SK-N-SH (cell line): ENCODE results near the gene LDHA. TPM values are rescaled to one million over a fixed set of nuclear protein-coding genes. Genes with fewer than 3 reads are reported as not detected.

Source experiments
- CTCF ChIA-PET: fragments of 300-600, 350-600 bp; formaldehyde crosslinking; extraction: SDS; loops from one replicate; lab custom pipeline; 2021; lab: Yijun Ruan, JAX
- POLR2A ChIA-PET: fragments of 350-600 bp; sonication (Branson Sonifier 250); formaldehyde crosslinking; extraction: SDS; loops from one replicate; lab custom pipeline; 2020; ENCODE audit warnings: antibody characterized with exemption, inconsistent platforms; lab: Yijun Ruan, JAX
- DNase-seq: peaks from one replicate; pipeline ENCODE4 v3.0.0; 2012
- H2AFZ ChIP-seq: fragments of 200-600 bp; sonication (generic); 2 replicates; pipeline ENCODE4 v1.8.1; 2016; ENCODE audit warnings: antibody characterized with exemption, mild to moderate bottlenecking, low read depth
- H3F3A ChIP-seq: fragments of 200-600 bp; sonication (generic); replicated peaks from 2 replicates; pipeline ENCODE3; 2016; ENCODE audit warnings: antibody characterized with exemption, mild to moderate bottlenecking; ENCODE audit not compliant: insufficient read depth
- H3K27ac ChIP-seq, 2 experiments: fragments of 200-500 bp in 1 of 2; fragments of 200-600 bp in 1 of 2; sonication (Bioruptor generic) in 1 of 2; sonication (generic), shearing (Covaris generic) in 1 of 2; 2 replicates each; pipeline versions ENCODE4 v1.5.1 to v1.6.1; 2014 to 2016; ENCODE audit warnings: low read depth in 2 of 2, inconsistent platforms in 1 of 2, low read length in 1 of 2, mild to moderate bottlenecking in 1 of 2, mixed read lengths in 1 of 2
- H3K27me3 ChIP-seq: fragments of 200-600 bp; sonication (generic), shearing (Covaris generic); 2 replicates; pipeline ENCODE4 v1.6.1; 2016; ENCODE audit warnings: mixed run types; ENCODE audit not compliant: insufficient read depth
- H3K36me3 ChIP-seq, 2 experiments: fragments of 200-500 bp in 1 of 2; fragments of 200-600 bp in 1 of 2; sonication (Bioruptor generic) in 1 of 2; sonication (generic) in 1 of 2; replicated peaks in 1 of 2; 2 replicates each; pipeline versions ENCODE3 to v1.5.1; 2014 to 2016; ENCODE audit warnings: low read length in 1 of 2, mild to moderate bottlenecking in 1 of 2; ENCODE audit not compliant: insufficient read depth in 2 of 2, control insufficient read depth in 1 of 2
- H3K4me1 ChIP-seq, 2 experiments: fragments of 200-500 bp in 1 of 2; fragments of 200-600 bp in 1 of 2; sonication (Bioruptor generic) in 1 of 2; sonication (generic), shearing (Covaris generic) in 1 of 2; 2 replicates each; pipeline versions ENCODE4 v1.5.1 to v1.6.1; 2014 to 2016; ENCODE audit warnings: low read depth in 1 of 2, low read length in 1 of 2, mixed run types in 1 of 2; ENCODE audit not compliant: insufficient read depth in 2 of 2, control insufficient read depth in 1 of 2
- H3K4me2 ChIP-seq: fragments of 200-600 bp; sonication (generic), shearing (Covaris generic); 2 replicates; pipeline ENCODE4 v1.6.1; 2017; ENCODE audit warnings: mixed run types
- H3K4me3 ChIP-seq, 2 experiments: fragments of 200-500 bp in 1 of 2; fragments of 200-600 bp in 1 of 2; sonication (Bioruptor generic) in 1 of 2; sonication (generic), shearing (Covaris generic) in 1 of 2; 2 replicates each; pipeline versions ENCODE4 v1.5.1 to v1.8.1; 2014 to 2016; ENCODE audit warnings: low read depth in 2 of 2, inconsistent platforms in 1 of 2, low read length in 1 of 2, mild to moderate bottlenecking in 1 of 2, mixed read lengths in 1 of 2, moderate library complexity in 1 of 2
- H3K79me2 ChIP-seq: fragments of 200-600 bp; sonication (generic); 2 replicates; pipeline ENCODE4 v1.8.1; 2017; ENCODE audit warnings: mild to moderate bottlenecking; ENCODE audit not compliant: insufficient read depth
- H3K9ac ChIP-seq: fragments of 200-600 bp; sonication (generic); 2 replicates; pipeline ENCODE4 v1.6.1; 2017; ENCODE audit warnings: mixed run types
- H3K9me2 ChIP-seq: fragments of 200-600 bp; sonication (generic); 2 replicates; pipeline ENCODE4 v1.6.1; 2017; ENCODE audit warnings: mixed run types
- H3K9me3 ChIP-seq: fragments of 200-600 bp; sonication (generic); 2 replicates; pipeline ENCODE4 v1.6.1; 2017; ENCODE audit warnings: mixed run types, mild to moderate bottlenecking, moderate library complexity
- H4K20me1 ChIP-seq: fragments of 200-600 bp; sonication (generic); 2 replicates; pipeline ENCODE4 v1.6.1; 2017; ENCODE audit warnings: mild to moderate bottlenecking, mixed run types; ENCODE audit not compliant: insufficient read depth
- EZH2phosphoT487 ChIP-seq: fragments of 200-600 bp; sonication (generic); IDR thresholded peaks from 2 replicates; pipeline ENCODE4 v1.6.1; 2017; ENCODE audit warnings: low read depth, mixed run types, mild to moderate bottlenecking, antibody characterized with exemption, moderate library complexity, borderline replicate concordance
- FOSL2 ChIP-seq: IDR thresholded peaks from 2 replicates; pipeline ENCODE4 v1.4.0; 2012; ENCODE audit warnings: low read depth, mild to moderate bottlenecking, moderate library complexity, borderline replicate concordance
- FOXJ3 ChIP-seq: sonication (generic); formaldehyde crosslinking; IDR thresholded peaks from 2 replicates; pipeline ENCODE4 v1.5.1; 2020; ENCODE audit warnings: mild to moderate bottlenecking, missing genetic modification reagents
- GATA2 ChIP-seq: sonication (generic); formaldehyde crosslinking; IDR thresholded peaks from 2 replicates; pipeline ENCODE4 v1.5.0; 2020; ENCODE audit warnings: mild to moderate bottlenecking, missing genetic modification reagents
- JUND ChIP-seq: IDR thresholded peaks from 2 replicates; pipeline ENCODE4 v1.4.0; 2012
- NRF1 ChIP-seq: IDR thresholded peaks from 2 replicates; pipeline ENCODE4 v1.6.1; 2012; ENCODE audit warnings: low read depth, mild to moderate bottlenecking, low read length
- RAD21 ChIP-seq: IDR thresholded peaks from 2 replicates; pipeline ENCODE4 v1.6.1; 2012; ENCODE audit warnings: mild to moderate bottlenecking, low read length
- SIN3A ChIP-seq: IDR thresholded peaks from 2 replicates; pipeline ENCODE4 v1.6.1; 2012; ENCODE audit warnings: low read depth, mild to moderate bottlenecking, low read length, moderate library complexity, borderline replicate concordance
- SMC3 ChIP-seq: IDR thresholded peaks from 2 replicates; pipeline ENCODE4 v1.6.1; 2012; ENCODE audit warnings: low read depth, low read length, improper control_type of control experiment
- TAF1 ChIP-seq: IDR thresholded peaks from 2 replicates; pipeline ENCODE4 v1.6.1; 2012; ENCODE audit warnings: low read depth, mild to moderate bottlenecking, low read length, moderate library complexity, borderline replicate concordance
- TCF12 ChIP-seq: IDR thresholded peaks from 2 replicates; pipeline ENCODE4 v1.4.0; 2012
- TEAD4 ChIP-seq: IDR thresholded peaks from 2 replicates; pipeline ENCODE4 v1.4.0; 2012; ENCODE audit warnings: mild to moderate bottlenecking, borderline replicate concordance; ENCODE audit not compliant: insufficient read depth
- YY1 ChIP-seq: IDR thresholded peaks from 2 replicates; pipeline ENCODE4 v1.4.0; 2012; ENCODE audit warnings: low read depth, mild to moderate bottlenecking
- WGBS: methylation state at CpG from one replicate; pipeline ENCODE4 v1.1.6; 2017; ENCODE audit warnings: low lambda C conversion rate; 5-methylcytosine and 5-hydroxymethylcytosine counted together
- polyA plus RNA-seq, 3 experiments: library from polyadenylated mRNA; depleted of rRNA; stranded (reverse); fragments of >200 nt; gene quantifications; 2 replicates each; pipeline ENCODE4 v1.2.3, GENCODE V29; 2012
- TF ChIP-seq, protein P1 (sequence below): fragments of 150-350 bp; IDR thresholded peaks from 2 replicates; pipeline ENCODE4 v1.6.1; 2017; ENCODE audit warnings: antibody characterized with exemption, low read length, low read depth, borderline replicate concordance
- TF ChIP-seq, protein P2 (sequence below): fragments of 150-350 bp; IDR thresholded peaks from 2 replicates; pipeline ENCODE4 v1.6.1; 2016; ENCODE audit warnings: mild to moderate bottlenecking, low read depth, low read length
- TF ChIP-seq, protein P3 (sequence below): IDR thresholded peaks from 2 replicates; pipeline ENCODE4; 2012

The LDHA gene
- polyA plus RNA-seq, 1 of the 3 experiments (the other 2 are of a cell fraction) = 524 TPM

DNA sequence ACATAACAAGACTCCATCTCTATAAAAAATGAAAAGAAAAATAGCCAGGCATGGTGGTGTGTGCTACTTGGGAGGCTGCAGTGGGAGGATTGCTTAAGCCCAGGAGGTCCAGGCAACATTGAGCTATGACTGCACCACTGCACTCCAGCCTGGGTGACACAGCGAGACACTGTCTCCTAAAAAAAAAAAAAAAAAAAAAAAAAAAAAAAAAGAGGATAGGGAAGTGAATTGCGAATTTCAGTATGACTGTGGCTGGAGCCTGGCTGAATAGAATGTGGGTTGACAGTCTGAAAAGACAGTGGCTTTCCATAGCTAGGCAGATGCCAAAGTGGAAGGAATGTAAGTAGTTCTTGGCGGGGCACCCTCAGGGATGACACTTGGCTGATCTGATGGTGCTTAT, 54.9 kb downstream of the LDHA start:
- TF ChIP-seq EZH2phosphoT487 (no peak), SMC3 (no peak)
- WGBS = 71% methylated on average over 3 of the region's 3 CpGs
- Histone ChIP-seq H3K4me3 (no peak overlapping the region), H3K79me2 (no peaks in the 10 kb centered on the region), H3K4me1 (no peaks in the 10 kb centered on the region), H3K9ac (no peak overlapping the region), H4K20me1 (no peaks in the 10 kb centered on the region), H2AFZ (no peak overlapping the region), H3K9me2 (no peaks in the 10 kb centered on the region), H3K4me2 (no peak overlapping the region), H3K36me3 (no peaks in the 10 kb centered on the region), H3K27ac (no peak overlapping the region), H3F3A (no peaks in the 10 kb centered on the region), H3K27me3 (no peaks in the 10 kb centered on the region), H3K9me3 (no peaks in the 10 kb centered on the region)
- POLR2A ChIA-PET = no interaction called here
- no peak for DNase-seq
- CTCF ChIA-PET = no interaction called here

DNA sequence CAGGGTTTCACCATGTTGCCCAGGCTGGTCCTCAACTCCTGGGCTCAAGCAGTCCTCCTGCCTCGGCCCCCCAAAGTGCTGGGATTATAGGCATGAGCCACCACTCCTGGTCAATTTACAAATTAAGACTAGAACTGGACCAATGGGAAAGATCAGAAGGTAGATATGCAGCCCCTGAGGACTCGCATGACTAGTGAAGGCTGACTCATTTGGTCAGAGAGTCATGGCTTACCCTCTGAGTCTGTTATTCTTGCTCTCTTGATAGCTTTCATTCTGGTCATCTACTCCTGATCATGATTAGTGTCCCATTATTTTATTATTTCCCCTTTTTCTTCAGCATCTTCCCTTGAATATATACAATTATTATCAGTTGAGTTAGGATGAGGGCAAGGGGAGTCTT, 58.6 kb downstream of the LDHA start:
- Histone ChIP-seq H3K4me1 (no peaks in the 10 kb centered on the region; a peak in 1 of 4 replicates), H3K4me2 (no peak overlapping the region), H3K9me2 (no peaks in the 10 kb centered on the region), H4K20me1 (no peaks in the 10 kb centered on the region), H3K4me3 (no peak overlapping the region), H3K27me3 (no peaks in the 10 kb centered on the region), H3K9ac (no peak overlapping the region), H3K79me2 (no peaks in the 10 kb centered on the region), H3K36me3 (no peaks in the 10 kb centered on the region), H3K27ac (no peak overlapping the region), H3F3A (no peaks in the 10 kb centered on the region), H3K9me3 (no peaks in the 10 kb centered on the region), H2AFZ (no peak overlapping the region; the same call in 1 of the 2 replicates)
- TF ChIP-seq RAD21 (no peak), JUND (no peak), TAF1 (no peak), SIN3A (no peak), NRF1 (no peak), GATA2 (CRISPR knock-in tag) (no peak), TEAD4 (no peak), YY1 (no peak), FOXJ3 (no peak), FOSL2 (no peak), TCF12 (no peak), SMC3 (no peak)
- TF ChIP-seq, protein P1, sequence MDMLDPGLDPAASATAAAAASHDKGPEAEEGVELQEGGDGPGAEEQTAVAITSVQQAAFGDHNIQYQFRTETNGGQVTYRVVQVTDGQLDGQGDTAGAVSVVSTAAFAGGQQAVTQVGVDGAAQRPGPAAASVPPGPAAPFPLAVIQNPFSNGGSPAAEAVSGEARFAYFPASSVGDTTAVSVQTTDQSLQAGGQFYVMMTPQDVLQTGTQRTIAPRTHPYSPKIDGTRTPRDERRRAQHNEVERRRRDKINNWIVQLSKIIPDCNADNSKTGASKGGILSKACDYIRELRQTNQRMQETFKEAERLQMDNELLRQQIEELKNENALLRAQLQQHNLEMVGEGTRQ = no peak
- TF ChIP-seq, protein P2, sequence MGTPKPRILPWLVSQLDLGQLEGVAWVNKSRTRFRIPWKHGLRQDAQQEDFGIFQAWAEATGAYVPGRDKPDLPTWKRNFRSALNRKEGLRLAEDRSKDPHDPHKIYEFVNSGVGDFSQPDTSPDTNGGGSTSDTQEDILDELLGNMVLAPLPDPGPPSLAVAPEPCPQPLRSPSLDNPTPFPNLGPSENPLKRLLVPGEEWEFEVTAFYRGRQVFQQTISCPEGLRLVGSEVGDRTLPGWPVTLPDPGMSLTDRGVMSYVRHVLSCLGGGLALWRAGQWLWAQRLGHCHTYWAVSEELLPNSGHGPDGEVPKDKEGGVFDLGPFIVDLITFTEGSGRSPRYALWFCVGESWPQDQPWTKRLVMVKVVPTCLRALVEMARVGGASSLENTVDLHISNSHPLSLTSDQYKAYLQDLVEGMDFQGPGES = no peak
- TF ChIP-seq, protein P3, sequence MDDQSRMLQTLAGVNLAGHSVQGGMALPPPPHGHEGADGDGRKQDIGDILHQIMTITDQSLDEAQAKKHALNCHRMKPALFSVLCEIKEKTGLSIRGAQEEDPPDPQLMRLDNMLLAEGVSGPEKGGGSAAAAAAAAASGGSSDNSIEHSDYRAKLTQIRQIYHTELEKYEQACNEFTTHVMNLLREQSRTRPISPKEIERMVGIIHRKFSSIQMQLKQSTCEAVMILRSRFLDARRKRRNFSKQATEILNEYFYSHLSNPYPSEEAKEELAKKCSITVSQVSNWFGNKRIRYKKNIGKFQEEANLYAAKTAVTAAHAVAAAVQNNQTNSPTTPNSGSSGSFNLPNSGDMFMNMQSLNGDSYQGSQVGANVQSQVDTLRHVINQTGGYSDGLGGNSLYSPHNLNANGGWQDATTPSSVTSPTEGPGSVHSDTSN = no peak
- POLR2A ChIA-PET = no interaction called here
- CTCF ChIA-PET = interaction anchor here (0.7 to 1.5 kb wide), 4 partner anchors 10 to 209 kb away, joined by 3 to 5 read pairs (median 3); no protein-coding TSS in a partner anchor
- 27% methylated on average over 2 of the region's 2 CpGs for WGBS
- no peak for DNase-seq
